Neural progenitor cell (in vitro differentiated cells): ENCODE measurements around the gene TINAGL1. TPM values are rescaled to one million over a fixed set of nuclear protein-coding genes. Genes with fewer than 3 reads are reported as not detected.

Source experiments
- DNase-seq: peaks from one replicate; pipeline ENCODE4 v3.0.0-alpha.2; 2016; ENCODE audit warnings: low spot score
- H2AFZ ChIP-seq: fragments of 200-600 bp; sonication (generic); replicated peaks from 2 replicates; pipeline ENCODE4 v1.6.1; 2016; ENCODE audit warnings: antibody characterized with exemption
- H3F3A ChIP-seq: fragments of 200-600 bp; sonication (generic); 2 replicates; pipeline ENCODE4 v1.6.1; 2016; ENCODE audit warnings: antibody characterized with exemption, low read depth
- H3K27ac ChIP-seq: fragments of 200-600 bp; sonication (generic); 2 replicates; pipeline ENCODE4 v1.5.1; 2016; ENCODE audit warnings: mild to moderate bottlenecking
- H3K27me3 ChIP-seq: fragments of 200-600 bp; sonication (generic); 2 replicates; pipeline ENCODE4 v1.6.1; 2016; ENCODE audit warnings: mild to moderate bottlenecking, moderate library complexity
- H3K36me3 ChIP-seq: fragments of 200-600 bp; sonication (generic); 2 replicates; pipeline ENCODE4 v1.5.1; 2016
- H3K4me1 ChIP-seq: fragments of 200-600 bp; sonication (generic); 2 replicates; pipeline ENCODE4 v1.6.1; 2016; ENCODE audit warnings: mixed run types
- H3K4me2 ChIP-seq: fragments of 200-600 bp; sonication (generic); 2 replicates; pipeline ENCODE4 v1.6.1; 2016
- H3K4me3 ChIP-seq: fragments of 200-600 bp; sonication (generic); 2 replicates; pipeline ENCODE4 v1.5.1; 2016
- H3K79me2 ChIP-seq: fragments of 200-600 bp; sonication (generic); 2 replicates; pipeline ENCODE4 v1.6.1; 2016; ENCODE audit warnings: low read depth
- H3K9ac ChIP-seq: fragments of 200-600 bp; sonication (generic); 2 replicates; pipeline ENCODE4 v1.6.1; 2016
- H3K9me3 ChIP-seq: fragments of 200-600 bp; sonication (generic); 2 replicates; pipeline ENCODE4 v1.5.1; 2016; ENCODE audit warnings: low read depth
- H4K20me1 ChIP-seq: fragments of 200-600 bp; sonication (generic); 2 replicates; pipeline ENCODE4 v1.6.1; 2016; ENCODE audit warnings: low read depth
- H3K27ac Mint-ChIP-seq: 3 replicates; pipeline ENCODE4 v1.8.0; 2021; ENCODE audit warnings: mixed read lengths
- H3K27me3 Mint-ChIP-seq: 2 replicates; pipeline ENCODE4 v1.8.0; 2022; ENCODE audit warnings: low read depth, mild to moderate bottlenecking, inconsistent platforms, moderate library complexity, mixed read lengths; ENCODE audit not compliant: insufficient read depth
- H3K36me3 Mint-ChIP-seq: 3 replicates; pipeline ENCODE4 v1.8.0; 2021; ENCODE audit warnings: mixed read lengths
- H3K4me1 Mint-ChIP-seq: 3 replicates; pipeline ENCODE4 v1.8.0; 2021; ENCODE audit warnings: mixed read lengths
- H3K4me3 Mint-ChIP-seq: 3 replicates; pipeline ENCODE4 v1.8.0; 2021; ENCODE audit warnings: mild to moderate bottlenecking, moderate library complexity, mixed read lengths
- H3K9me3 Mint-ChIP-seq: 3 replicates; pipeline ENCODE4 v1.8.0; 2020; ENCODE audit warnings: mixed read lengths
- EZH2 ChIP-seq: fragments of 200-600 bp; sonication (generic); IDR thresholded peaks from 2 replicates; pipeline ENCODE4 v1.6.1; 2017; ENCODE audit warnings: antibody characterized with exemption, mild to moderate bottlenecking, moderate library complexity
- EZH2phosphoT487 ChIP-seq: fragments of 200-600 bp; sonication (generic); IDR thresholded peaks from 2 replicates; pipeline ENCODE4 v1.6.1; 2017; ENCODE audit warnings: antibody characterized with exemption
- total RNA-seq: library from RNA; depleted of rRNA; stranded (reverse); fragments of >200 nt; gene quantifications from 2 replicates; pipeline ENCODE4 v1.2.3, GENCODE V29; 2015; ENCODE audit warnings: low replicate concordance
- TF ChIP-seq, protein P1 (sequence below): fragments of 200-600 bp; sonication (generic); IDR thresholded peaks from 2 replicates; pipeline ENCODE4 v1.5.1; 2017; ENCODE audit warnings: antibody characterized with exemption, mild to moderate bottlenecking

Gene TINAGL1
- total RNA-seq, 1 donor from 2014 or later: not detected

DNA sequence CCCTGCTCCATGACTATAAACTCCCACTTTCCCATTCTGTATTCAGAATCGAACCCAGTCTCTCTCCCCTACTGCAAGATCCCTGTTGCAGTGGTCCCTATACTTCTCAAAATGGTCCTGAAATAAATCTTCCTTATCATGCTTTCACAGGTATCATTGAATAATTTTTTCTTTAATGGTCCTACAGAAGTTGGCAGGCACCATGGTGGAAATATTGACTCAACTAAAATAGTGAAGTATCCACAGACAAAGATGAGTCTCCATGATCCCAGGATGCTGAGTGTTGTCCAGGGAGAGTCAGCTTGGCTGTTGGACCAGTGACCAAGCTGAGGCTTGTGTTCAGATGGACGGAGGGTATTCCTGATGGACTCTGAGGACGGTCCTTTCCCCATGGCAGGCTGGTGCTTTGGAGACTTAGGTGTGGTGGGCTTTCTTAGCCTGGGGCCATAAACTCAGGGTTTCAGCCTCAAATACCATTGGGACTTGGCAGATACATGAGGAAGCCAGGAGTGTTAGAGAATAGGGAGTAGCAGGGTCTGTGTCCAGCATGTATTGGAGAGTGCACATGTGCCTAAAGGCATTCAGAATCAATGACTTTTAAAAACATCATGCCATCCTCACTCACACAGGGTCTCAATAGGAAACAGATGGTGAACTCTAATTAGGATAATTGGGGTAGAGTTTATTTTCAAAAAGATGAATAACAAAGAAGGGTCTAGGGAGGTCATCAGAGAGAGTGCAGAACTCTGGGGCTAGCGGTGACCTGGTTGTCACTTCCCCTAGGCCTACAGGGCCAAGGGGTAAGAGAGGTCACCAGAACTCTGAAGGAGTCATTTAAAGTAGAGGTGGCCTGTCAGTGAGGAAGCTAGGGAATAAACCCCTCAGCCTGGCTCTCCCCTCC lies 19.8 kb downstream of the TINAGL1 start:
- no peak overlapping the region for H3K4me2 ChIP-seq
- Mint-ChIP-seq H3K27me3 (peaks cover 16% of the 10 kb centered on the region), H3K4me1 (peaks cover 9% of the 10 kb centered on the region)

DNA sequence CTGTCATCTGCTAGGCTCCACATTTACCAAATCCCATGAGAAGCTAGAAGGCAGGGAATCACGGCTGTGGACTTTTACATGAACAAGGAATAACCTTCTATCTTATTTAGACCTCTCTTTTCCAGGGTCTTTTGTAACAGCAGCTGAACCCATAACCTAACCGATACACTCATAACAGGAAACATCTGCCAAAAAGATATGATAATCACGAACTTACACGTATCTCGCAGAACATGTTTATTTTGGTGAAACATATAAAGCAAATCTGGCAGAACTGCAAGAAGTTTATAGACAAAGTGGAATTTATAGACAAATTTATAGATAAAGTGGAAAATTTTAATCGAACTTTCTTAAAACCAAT lies 20.4 kb downstream of the TINAGL1 start:
- Histone ChIP-seq H3K27ac (no peak overlapping the region), H3F3A (no peaks in the 10 kb centered on the region), H3K9ac (no peak overlapping the region), H3K27me3 (peaks cover 23% of the 10 kb centered on the region), H3K9me3 (no peaks in the 10 kb centered on the region), H3K79me2 (no peaks in the 10 kb centered on the region), H2AFZ (no peak overlapping the region), H3K36me3 (no peaks in the 10 kb centered on the region), H3K4me1 (no peaks in the 10 kb centered on the region), H4K20me1 (no peaks in the 10 kb centered on the region), H3K4me2 (no peak overlapping the region), H3K4me3 (no peak overlapping the region)
- H3K9me3 Mint-ChIP-seq: no peaks in the 10 kb centered on the region
- no peak for DNase-seq
- peaks cover 9% of the 10 kb centered on the region for H3K4me1 Mint-ChIP-seq
- H3K4me3 Mint-ChIP-seq: no peak overlapping the region
- no peak for TF ChIP-seq EZH2phosphoT487
- TF ChIP-seq, protein P1, sequence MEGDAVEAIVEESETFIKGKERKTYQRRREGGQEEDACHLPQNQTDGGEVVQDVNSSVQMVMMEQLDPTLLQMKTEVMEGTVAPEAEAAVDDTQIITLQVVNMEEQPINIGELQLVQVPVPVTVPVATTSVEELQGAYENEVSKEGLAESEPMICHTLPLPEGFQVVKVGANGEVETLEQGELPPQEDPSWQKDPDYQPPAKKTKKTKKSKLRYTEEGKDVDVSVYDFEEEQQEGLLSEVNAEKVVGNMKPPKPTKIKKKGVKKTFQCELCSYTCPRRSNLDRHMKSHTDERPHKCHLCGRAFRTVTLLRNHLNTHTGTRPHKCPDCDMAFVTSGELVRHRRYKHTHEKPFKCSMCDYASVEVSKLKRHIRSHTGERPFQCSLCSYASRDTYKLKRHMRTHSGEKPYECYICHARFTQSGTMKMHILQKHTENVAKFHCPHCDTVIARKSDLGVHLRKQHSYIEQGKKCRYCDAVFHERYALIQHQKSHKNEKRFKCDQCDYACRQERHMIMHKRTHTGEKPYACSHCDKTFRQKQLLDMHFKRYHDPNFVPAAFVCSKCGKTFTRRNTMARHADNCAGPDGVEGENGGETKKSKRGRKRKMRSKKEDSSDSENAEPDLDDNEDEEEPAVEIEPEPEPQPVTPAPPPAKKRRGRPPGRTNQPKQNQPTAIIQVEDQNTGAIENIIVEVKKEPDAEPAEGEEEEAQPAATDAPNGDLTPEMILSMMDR: no peak
- no peak for TF ChIP-seq EZH2
- no peaks in the 10 kb centered on the region for H3K36me3 Mint-ChIP-seq
- peaks cover 10% of the 10 kb centered on the region for H3K27me3 Mint-ChIP-seq
- H3K27ac Mint-ChIP-seq: no peak overlapping the region

More for the DNA sequence above, 19.8 kb downstream of the TINAGL1 start:
- H3K36me3 Mint-ChIP-seq: no peaks in the 10 kb centered on the region
- DNase-seq: no peak
- Histone ChIP-seq H3K9me3 (no peaks in the 10 kb centered on the region), H3K27me3 (peaks cover 30% of the 10 kb centered on the region), H3K27ac (no peak overlapping the region), H3K36me3 (no peaks in the 10 kb centered on the region), H3K4me1 (no peaks in the 10 kb centered on the region), H3K9ac (no peak overlapping the region), H4K20me1 (no peaks in the 10 kb centered on the region), H3K4me3 (no peak overlapping the region), H2AFZ (no peak overlapping the region), H3F3A (no peaks in the 10 kb centered on the region), H3K79me2 (no peaks in the 10 kb centered on the region)
- H3K4me3 Mint-ChIP-seq: no peak overlapping the region
- TF ChIP-seq EZH2phosphoT487 (no peak), EZH2 (no peak)
- TF ChIP-seq, protein P1: no peak
- no peaks in the 10 kb centered on the region for H3K9me3 Mint-ChIP-seq
- no peak overlapping the region for H3K27ac Mint-ChIP-seq

DNA sequence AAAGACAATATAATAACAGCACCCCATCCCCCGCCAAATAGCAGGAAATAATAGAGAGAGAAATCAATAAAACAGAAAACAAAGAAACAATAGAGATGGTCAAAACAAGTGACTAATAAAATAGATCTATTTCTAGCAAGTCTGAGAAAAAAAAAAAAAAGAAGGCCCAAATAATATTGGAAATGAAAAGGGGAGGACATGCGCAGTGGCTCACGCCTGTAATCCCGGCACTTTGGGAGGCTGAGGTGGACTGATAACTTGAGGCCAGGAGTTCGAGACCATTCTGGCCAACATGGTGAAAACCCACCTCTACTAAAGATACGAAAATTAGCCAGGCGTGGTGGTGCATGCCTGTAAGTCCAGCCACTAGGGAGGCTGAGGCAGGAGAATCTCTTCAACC lies 22.7 kb downstream of the TINAGL1 start:
- Histone ChIP-seq H4K20me1 (no peaks in the 10 kb centered on the region), H3K4me2 (no peak overlapping the region), H3K4me3 (no peak overlapping the region), H3K9ac (no peak overlapping the region), H3K4me1 (no peaks in the 10 kb centered on the region), H2AFZ (no peak overlapping the region), H3K27me3 (peaks cover 5% of the 10 kb centered on the region), H3K36me3 (no peaks in the 10 kb centered on the region), H3K79me2 (no peaks in the 10 kb centered on the region), H3K9me3 (no peaks in the 10 kb centered on the region), H3F3A (no peaks in the 10 kb centered on the region), H3K27ac (no peak overlapping the region)
- Mint-ChIP-seq H3K4me3 (no peak overlapping the region), H3K27ac (no peak overlapping the region), H3K9me3 (no peaks in the 10 kb centered on the region), H3K4me1 (peaks cover 6% of the 10 kb centered on the region), H3K36me3 (no peaks in the 10 kb centered on the region), H3K27me3 (peaks cover 8% of the 10 kb centered on the region)
- TF ChIP-seq, protein P1: no peak
- TF ChIP-seq EZH2phosphoT487: no peak
- no peak for TF ChIP-seq EZH2
- DNase-seq: no peak
